ENCODE measurements around the gene MLLT3.

Gene MLLT3

GRCh38 chr9:20472342-20473045, 149.8 kb downstream of the MLLT3 start:
- DNase-seq: no peak

- DNase-seq: no peak
Observed at GRCh38 chr9:20466328-20467008, 155.8 kb downstream of the MLLT3 start.

- DNase-seq: no peak
Observed at GRCh38 chr9:20464242-20464641, 158.1 kb downstream of the MLLT3 start.

GRCh38 chr9:20463823-20464222, 158.5 kb downstream of the MLLT3 start:
- no peak for DNase-seq

- DNase-seq: no peak
Observed at GRCh38 chr9:20462410-20462809, 159.9 kb downstream of the MLLT3 start.

- no peak for DNase-seq
Observed at GRCh38 chr9:20447291-20447690, 175.0 kb downstream of the MLLT3 start.

GRCh38 chr9:20446248-20446647, 176.1 kb downstream of the MLLT3 start:
- no peak for DNase-seq

- no peak for DNase-seq
Observed at GRCh38 chr9:20442461-20443319, 179.6 kb downstream of the MLLT3 start.

- no peak for DNase-seq
Observed at GRCh38 chr9:20441711-20442423, 180.4 kb downstream of the MLLT3 start.

- no peak for DNase-seq
Observed at GRCh38 chr9:20441166-20441565, 181.1 kb downstream of the MLLT3 start.

- no peak for DNase-seq
Observed at GRCh38 chr9:20437476-20437875, 184.8 kb downstream of the MLLT3 start.

- no peak for DNase-seq
Observed at GRCh38 chr9:20436476-20437195, 185.7 kb downstream of the MLLT3 start.

- DNase-seq: no peak
Observed at GRCh38 chr9:20428976-20429375, 193.3 kb downstream of the MLLT3 start.

- DNase-seq: no peak
Observed at GRCh38 chr9:20427359-20427758, 194.9 kb downstream of the MLLT3 start.

GRCh38 chr9:20426019-20426418, 196.3 kb downstream of the MLLT3 start:
- DNase-seq: no peak

GRCh38 chr9:20419533-20419932, 202.8 kb downstream of the MLLT3 start:
- DNase-seq: no peak

GRCh38 chr9:20418485-20418884, 203.8 kb downstream of the MLLT3 start:
- no peak for DNase-seq

- no peak for DNase-seq
Observed at GRCh38 chr9:20417373-20418080, 204.8 kb downstream of the MLLT3 start.

GRCh38 chr9:20414150-20414549, 208.1 kb downstream of the MLLT3 start:
- no peak for DNase-seq

GRCh38 chr9:20409321-20410092, 212.8 kb downstream of the MLLT3 start:
- no peak for DNase-seq

- no peak for DNase-seq
Observed at GRCh38 chr9:20408513-20408912, 213.8 kb downstream of the MLLT3 start.
